Liver (tissue), 9 donors: ENCODE measurements around the gene TRAK1. TPM values are rescaled to one million over a fixed set of nuclear protein-coding genes. Genes with fewer than 3 reads are reported as not detected.

Source experiments
- DNase-seq: peaks from one replicate; pipeline ENCODE4 v3.0.0-alpha.2; 2017; ENCODE audit warnings: low spot score
- H3K27ac ChIP-seq, 2 donors: one replicate each; pipeline ENCODE4 v1.7.0; 2013; ENCODE audit warnings: inconsistent platforms in 2 of 2, low read length in 2 of 2, control low read depth in 1 of 2, low read depth in 1 of 2, mild to moderate bottlenecking in 1 of 2
- H3K27me3 ChIP-seq, 4 donors: one replicate each; pipeline versions ENCODE4 v1.6.1 to v1.7.0; 2013; ENCODE audit warnings: low read length in 3 of 4, inconsistent platforms in 1 of 4, mild to moderate bottlenecking in 1 of 4, moderate library complexity in 1 of 4; ENCODE audit not compliant: control insufficient read depth in 4 of 4, insufficient read depth in 4 of 4
- H3K36me3 ChIP-seq, 4 donors: one replicate each; pipeline versions ENCODE4 v1.6.1 to v1.7.0; 2013; ENCODE audit warnings: low read length in 3 of 4, mild to moderate bottlenecking in 3 of 4, low read depth in 1 of 4, moderate library complexity in 1 of 4; ENCODE audit not compliant: control insufficient read depth in 4 of 4, insufficient read depth in 3 of 4
- H3K4me1 ChIP-seq, 4 donors: one replicate each; pipeline versions ENCODE4 v1.6.1 to v1.7.0; 2013; ENCODE audit warnings: low read length in 3 of 4, mild to moderate bottlenecking in 3 of 4, moderate library complexity in 1 of 4; ENCODE audit not compliant: control insufficient read depth in 4 of 4, insufficient read depth in 4 of 4
- H3K4me3 ChIP-seq, 3 donors: one replicate each; pipeline versions ENCODE4 v1.6.1 to v1.7.0; 2013; ENCODE audit warnings: low read length in 3 of 3, control low read depth in 1 of 3, low read depth in 1 of 3, mild to moderate bottlenecking in 1 of 3
- H3K9ac ChIP-seq, 2 donors: one replicate each; pipeline ENCODE4 v1.7.0; 2013; ENCODE audit warnings: low read length in 2 of 2, mild to moderate bottlenecking in 2 of 2, moderate library complexity in 2 of 2, control low read depth in 1 of 2, low read depth in 1 of 2
- H3K9me3 ChIP-seq, 4 donors: one replicate each; pipeline versions ENCODE4 v1.6.1 to v1.7.0; 2013; ENCODE audit warnings: low read length in 3 of 4; ENCODE audit not compliant: control insufficient read depth in 4 of 4
- EGR1 ChIP-seq, 2 donors: IDR thresholded peaks; 2 replicates each; pipeline ENCODE4 v1.6.1; 2016 to 2018; ENCODE audit warnings: antibody characterized with exemption in 2 of 2, low read depth in 2 of 2
- FOXA2 ChIP-seq: IDR thresholded peaks from 2 replicates; pipeline ENCODE4 v1.6.1; 2016; ENCODE audit warnings: antibody characterized with exemption
- GABPA ChIP-seq, 2 donors: IDR thresholded peaks in 1 of 2; conservative IDR thresholded peaks in 1 of 2; 2 replicates each; pipeline ENCODE4 v1.6.1; 2016; ENCODE audit warnings: antibody characterized with exemption in 2 of 2, mild to moderate bottlenecking in 1 of 2, moderate library complexity in 1 of 2
- HNF4A ChIP-seq, 2 donors: conservative IDR thresholded peaks; 2 replicates each; pipeline ENCODE4 v1.6.1; 2016; ENCODE audit warnings: antibody characterized with exemption in 2 of 2, mild to moderate bottlenecking in 2 of 2
- HNF4G ChIP-seq: IDR thresholded peaks from 2 replicates; pipeline ENCODE4 v1.6.1; 2016; ENCODE audit warnings: antibody characterized with exemption
- JUND ChIP-seq, 2 donors: IDR thresholded peaks; 2 replicates each; pipeline ENCODE4 v1.6.1; 2016; ENCODE audit warnings: antibody characterized with exemption in 2 of 2
- NR2F2 ChIP-seq: IDR thresholded peaks from 2 replicates; pipeline ENCODE4 v1.6.1; 2016; ENCODE audit warnings: antibody characterized with exemption
- RAD21 ChIP-seq, 2 donors: IDR thresholded peaks; 2 replicates each; pipeline ENCODE4 v1.6.1; 2016; ENCODE audit warnings: antibody characterized with exemption in 2 of 2, mild to moderate bottlenecking in 2 of 2
- RXRA ChIP-seq, 2 donors: IDR thresholded peaks; 2 replicates each; pipeline ENCODE4 v1.6.1; 2017 to 2018; ENCODE audit warnings: antibody characterized with exemption in 2 of 2, mild to moderate bottlenecking in 1 of 2
- SP1 ChIP-seq: IDR thresholded peaks from 2 replicates; pipeline ENCODE4 v1.6.1; 2018; ENCODE audit warnings: antibody characterized with exemption, mild to moderate bottlenecking
- YY1 ChIP-seq: IDR thresholded peaks from 2 replicates; pipeline ENCODE4 v1.6.1; 2016; ENCODE audit warnings: antibody characterized with exemption, mild to moderate bottlenecking
- WGBS: extraction: QIAGEN DNeasy Blood & Tissue Kit; methylation state at CpG from one replicate; pipeline ENCODE4 v1.1.7; 2013; 5-methylcytosine and 5-hydroxymethylcytosine counted together
- polyA plus RNA-seq, 2 donors: library from polyadenylated mRNA; stranded (reverse) in 1 of 2; unstranded in 1 of 2; fragments of 200-250 nt in 1 of 2; fragments of >200 nt in 1 of 2; fragmentation: Nextera tagmentation in 1 of 2; extraction: Ambion mirVana in 1 of 2; gene quantifications; one replicate each; pipeline versions ENCODE4 v1.2.1 to v1.2.3, GENCODE V29; 2013 to 2015
- total RNA-seq, 2 donors: library from RNA; depleted of rRNA; stranded (reverse); fragments of >200 nt; gene quantifications; one replicate each; pipeline ENCODE4 v1.2.3, GENCODE V29; 2014
- TF ChIP-seq, protein P1 (sequence below): IDR thresholded peaks from 2 replicates; pipeline ENCODE4 v1.6.1; 2016; ENCODE audit warnings: antibody characterized with exemption, mild to moderate bottlenecking
- TF ChIP-seq, protein P2 (sequence below): IDR thresholded peaks from 2 replicates; pipeline ENCODE4 v1.6.1; 2016; ENCODE audit warnings: antibody characterized with exemption
- TF ChIP-seq, protein P3 (sequence below): IDR thresholded peaks from 2 replicates; pipeline ENCODE4 v1.6.1; 2016; ENCODE audit warnings: antibody characterized with exemption
- TF ChIP-seq, protein P4 (sequence below): IDR thresholded peaks from 2 replicates; pipeline ENCODE4 v1.6.1; 2016; ENCODE audit warnings: antibody characterized with exemption
- donor health status: healthy.
- donor health status: healthy.
- donor health status: healthy.
- donor health status: healthy.
- donor health status: healthy.

The TRAK1 gene
- total and polyA plus RNA-seq, 4 donors, result 3.4 to 21.7 (median 8.6) TPM

DNA sequence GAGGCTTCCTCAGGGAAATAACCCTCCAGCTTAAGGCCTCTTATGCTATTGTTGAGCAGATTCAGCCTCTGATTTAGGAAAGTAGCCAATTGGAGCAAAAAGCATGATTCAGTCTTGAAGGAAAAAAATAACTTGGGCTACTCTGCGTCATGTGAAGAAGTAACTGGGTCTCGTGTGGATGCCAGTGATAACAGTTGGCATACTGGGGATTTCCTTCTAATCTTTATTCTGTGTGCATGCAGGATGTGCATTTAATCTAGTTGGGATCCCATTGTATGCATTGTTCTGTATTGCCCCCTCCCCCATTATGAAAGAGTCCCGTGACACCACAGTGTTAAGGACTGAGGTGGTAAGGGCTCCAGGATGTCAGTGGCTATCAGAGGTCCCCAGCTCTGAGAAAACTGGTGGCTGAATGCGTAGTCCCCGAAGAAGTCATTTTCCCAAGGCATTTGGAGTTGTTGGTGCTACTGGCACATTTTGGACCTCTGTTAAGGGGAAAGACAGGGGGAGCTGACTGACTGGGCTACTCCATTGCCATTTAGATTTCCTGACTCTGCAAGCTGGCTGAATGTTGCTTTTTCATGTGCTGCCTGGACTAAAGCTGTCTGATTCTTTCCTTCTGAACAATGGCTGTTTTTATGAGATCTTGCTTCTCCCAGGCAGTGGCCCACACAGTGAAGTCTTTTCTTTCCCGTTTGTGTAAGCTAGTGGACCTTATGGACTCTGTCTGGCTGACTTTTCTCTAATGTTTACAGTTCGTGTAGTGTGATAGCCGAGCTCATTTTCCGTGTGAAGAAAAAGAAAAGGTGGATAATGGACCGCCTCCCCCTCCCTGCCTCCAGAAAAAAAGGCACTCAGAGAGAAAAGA is 38.4 kb upstream of the TRAK1 start:
- 42% methylated on average over 10 of the region's 10 CpGs for WGBS
- Histone ChIP-seq H3K9ac (no peak overlapping the region), H3K4me3 (peak overlapping the region in 1 of 3 donors; percentile 13), H3K4me1 (peaks cover 9 to 31% (median 22%) of the 10 kb centered on the region in 4 donors), H3K27me3 (no peaks in the 10 kb centered on the region), H3K9me3 (no peaks in the 10 kb centered on the region), H3K27ac (peak overlapping the region; percentile 52 to 81), H3K36me3 (no peaks in the 10 kb centered on the region)
- DNase-seq, result no peak
- TF ChIP-seq JUND (IDR thresholded peaks at IDR 0.05), result no peak
- TF ChIP-seq SP1, result peak; percentile 55
- TF ChIP-seq RAD21 (IDR thresholded peaks at IDR 0.05), result no peak
- peak; percentile 60 to 65 for TF ChIP-seq HNF4A (conservative IDR thresholded peaks at IDR 0.05)
- TF ChIP-seq NR2F2, result no peak
- TF ChIP-seq EGR1 (IDR thresholded peaks at IDR 0.05; ENCODE audit: low read depth in 2 of 2), result no peak
- TF ChIP-seq, protein P1, sequence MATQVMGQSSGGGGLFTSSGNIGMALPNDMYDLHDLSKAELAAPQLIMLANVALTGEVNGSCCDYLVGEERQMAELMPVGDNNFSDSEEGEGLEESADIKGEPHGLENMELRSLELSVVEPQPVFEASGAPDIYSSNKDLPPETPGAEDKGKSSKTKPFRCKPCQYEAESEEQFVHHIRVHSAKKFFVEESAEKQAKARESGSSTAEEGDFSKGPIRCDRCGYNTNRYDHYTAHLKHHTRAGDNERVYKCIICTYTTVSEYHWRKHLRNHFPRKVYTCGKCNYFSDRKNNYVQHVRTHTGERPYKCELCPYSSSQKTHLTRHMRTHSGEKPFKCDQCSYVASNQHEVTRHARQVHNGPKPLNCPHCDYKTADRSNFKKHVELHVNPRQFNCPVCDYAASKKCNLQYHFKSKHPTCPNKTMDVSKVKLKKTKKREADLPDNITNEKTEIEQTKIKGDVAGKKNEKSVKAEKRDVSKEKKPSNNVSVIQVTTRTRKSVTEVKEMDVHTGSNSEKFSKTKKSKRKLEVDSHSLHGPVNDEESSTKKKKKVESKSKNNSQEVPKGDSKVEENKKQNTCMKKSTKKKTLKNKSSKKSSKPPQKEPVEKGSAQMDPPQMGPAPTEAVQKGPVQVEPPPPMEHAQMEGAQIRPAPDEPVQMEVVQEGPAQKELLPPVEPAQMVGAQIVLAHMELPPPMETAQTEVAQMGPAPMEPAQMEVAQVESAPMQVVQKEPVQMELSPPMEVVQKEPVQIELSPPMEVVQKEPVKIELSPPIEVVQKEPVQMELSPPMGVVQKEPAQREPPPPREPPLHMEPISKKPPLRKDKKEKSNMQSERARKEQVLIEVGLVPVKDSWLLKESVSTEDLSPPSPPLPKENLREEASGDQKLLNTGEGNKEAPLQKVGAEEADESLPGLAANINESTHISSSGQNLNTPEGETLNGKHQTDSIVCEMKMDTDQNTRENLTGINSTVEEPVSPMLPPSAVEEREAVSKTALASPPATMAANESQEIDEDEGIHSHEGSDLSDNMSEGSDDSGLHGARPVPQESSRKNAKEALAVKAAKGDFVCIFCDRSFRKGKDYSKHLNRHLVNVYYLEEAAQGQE, result no peak
- TF ChIP-seq, protein P2, sequence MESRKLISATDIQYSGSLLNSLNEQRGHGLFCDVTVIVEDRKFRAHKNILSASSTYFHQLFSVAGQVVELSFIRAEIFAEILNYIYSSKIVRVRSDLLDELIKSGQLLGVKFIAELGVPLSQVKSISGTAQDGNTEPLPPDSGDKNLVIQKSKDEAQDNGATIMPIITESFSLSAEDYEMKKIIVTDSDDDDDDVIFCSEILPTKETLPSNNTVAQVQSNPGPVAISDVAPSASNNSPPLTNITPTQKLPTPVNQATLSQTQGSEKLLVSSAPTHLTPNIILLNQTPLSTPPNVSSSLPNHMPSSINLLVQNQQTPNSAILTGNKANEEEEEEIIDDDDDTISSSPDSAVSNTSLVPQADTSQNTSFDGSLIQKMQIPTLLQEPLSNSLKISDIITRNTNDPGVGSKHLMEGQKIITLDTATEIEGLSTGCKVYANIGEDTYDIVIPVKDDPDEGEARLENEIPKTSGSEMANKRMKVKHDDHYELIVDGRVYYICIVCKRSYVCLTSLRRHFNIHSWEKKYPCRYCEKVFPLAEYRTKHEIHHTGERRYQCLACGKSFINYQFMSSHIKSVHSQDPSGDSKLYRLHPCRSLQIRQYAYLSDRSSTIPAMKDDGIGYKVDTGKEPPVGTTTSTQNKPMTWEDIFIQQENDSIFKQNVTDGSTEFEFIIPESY, result no peak
- TF ChIP-seq, protein P3, sequence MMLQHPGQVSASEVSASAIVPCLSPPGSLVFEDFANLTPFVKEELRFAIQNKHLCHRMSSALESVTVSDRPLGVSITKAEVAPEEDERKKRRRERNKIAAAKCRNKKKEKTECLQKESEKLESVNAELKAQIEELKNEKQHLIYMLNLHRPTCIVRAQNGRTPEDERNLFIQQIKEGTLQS, result no peak
- TF ChIP-seq RXRA (IDR thresholded peaks at IDR 0.05), result no peak
- no peak for TF ChIP-seq FOXA2

DNA sequence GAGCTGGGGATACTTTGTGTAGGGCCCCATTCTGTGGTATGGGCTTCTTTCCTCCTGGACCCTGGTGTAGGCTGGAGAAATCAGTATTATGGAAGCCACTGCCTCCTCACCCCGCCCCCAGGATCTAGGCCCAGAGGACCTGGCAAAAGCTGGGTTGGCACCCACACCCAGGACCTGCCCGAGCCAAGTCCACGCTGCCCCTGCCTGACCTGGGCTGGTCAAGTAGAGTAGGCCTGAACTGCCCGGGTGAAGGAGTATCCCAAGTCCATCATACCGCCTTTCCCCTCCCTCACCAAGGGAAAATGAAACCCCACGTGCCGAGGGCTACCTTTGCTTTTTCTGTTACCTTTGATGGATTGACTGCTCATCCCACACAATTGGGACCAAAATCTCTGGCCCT is 37.7 kb upstream of the TRAK1 start:
- Histone ChIP-seq H3K4me3 (peak overlapping the region in 1 of 3 donors; percentile 13), H3K9me3 (no peaks in the 10 kb centered on the region), H3K9ac (no peak overlapping the region), H3K4me1 (peaks cover 9 to 31% (median 22%) of the 10 kb centered on the region in 4 donors), H3K27me3 (no peaks in the 10 kb centered on the region), H3K36me3 (no peaks in the 10 kb centered on the region), H3K27ac (peak overlapping the region; percentile 52 to 63)
- DNase-seq, result no peak
- WGBS, result 35% methylated on average over 7 of the region's 7 CpGs
- TF ChIP-seq, protein P1, result no peak
- TF ChIP-seq, protein P3, result no peak
- TF ChIP-seq, protein P4, sequence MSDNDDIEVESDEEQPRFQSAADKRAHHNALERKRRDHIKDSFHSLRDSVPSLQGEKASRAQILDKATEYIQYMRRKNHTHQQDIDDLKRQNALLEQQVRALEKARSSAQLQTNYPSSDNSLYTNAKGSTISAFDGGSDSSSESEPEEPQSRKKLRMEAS, result no peak
- TF ChIP-seq FOXA2, result no peak
- no peak for TF ChIP-seq EGR1 (IDR thresholded peaks at IDR 0.05; ENCODE audit: low read depth in 2 of 2)
- TF ChIP-seq YY1, result no peak
- TF ChIP-seq JUND (IDR thresholded peaks at IDR 0.05), result no peak
- no peak for TF ChIP-seq GABPA (IDR thresholded peaks at IDR 0.05 in 1 of 2, conservative IDR thresholded peaks at IDR 0.05 in 1 of 2)
- peak; percentile 24 for TF ChIP-seq HNF4G
- TF ChIP-seq RAD21 (IDR thresholded peaks at IDR 0.05), result peak in 1 of 2 donors; percentile 20
- TF ChIP-seq, protein P2, result no peak
- TF ChIP-seq HNF4A (conservative IDR thresholded peaks at IDR 0.05), result peak; percentile 53 to 68
- TF ChIP-seq NR2F2, result no peak
- TF ChIP-seq SP1, result no peak
